ENCODE measurements around the gene REXO4.

GRCh38 chr9:133375724-133376654 lies 41.8 kb downstream of the REXO4 start, which contains the start of the genes STKLD1 and SURF4:
- TF ChIP-seq GATA3 (IDR thresholded peaks at IDR 0.05; ENCODE audit: low read depth, low read length): no peak
- no peak for TF ChIP-seq GATA2 (IDR thresholded peaks at IDR 0.05; ENCODE audit: low read depth, low read length)

Measured in SH-SY5Y (cell line).